VCaP (cell line): ENCODE results near the gene KCND3.

ENCODE experiments used
- H3K27ac ChIP-seq: fragments of 450-650 bp; 2 replicates; pipeline ENCODE4 v1.5.1; 2017
- CTCF ChIP-seq: fragments of 450-650 bp; conservative IDR thresholded peaks from 2 replicates; pipeline ENCODE4 v1.5.1; 2017; ENCODE audit warnings: mild to moderate bottlenecking, moderate library complexity

The KCND3 gene

DNA sequence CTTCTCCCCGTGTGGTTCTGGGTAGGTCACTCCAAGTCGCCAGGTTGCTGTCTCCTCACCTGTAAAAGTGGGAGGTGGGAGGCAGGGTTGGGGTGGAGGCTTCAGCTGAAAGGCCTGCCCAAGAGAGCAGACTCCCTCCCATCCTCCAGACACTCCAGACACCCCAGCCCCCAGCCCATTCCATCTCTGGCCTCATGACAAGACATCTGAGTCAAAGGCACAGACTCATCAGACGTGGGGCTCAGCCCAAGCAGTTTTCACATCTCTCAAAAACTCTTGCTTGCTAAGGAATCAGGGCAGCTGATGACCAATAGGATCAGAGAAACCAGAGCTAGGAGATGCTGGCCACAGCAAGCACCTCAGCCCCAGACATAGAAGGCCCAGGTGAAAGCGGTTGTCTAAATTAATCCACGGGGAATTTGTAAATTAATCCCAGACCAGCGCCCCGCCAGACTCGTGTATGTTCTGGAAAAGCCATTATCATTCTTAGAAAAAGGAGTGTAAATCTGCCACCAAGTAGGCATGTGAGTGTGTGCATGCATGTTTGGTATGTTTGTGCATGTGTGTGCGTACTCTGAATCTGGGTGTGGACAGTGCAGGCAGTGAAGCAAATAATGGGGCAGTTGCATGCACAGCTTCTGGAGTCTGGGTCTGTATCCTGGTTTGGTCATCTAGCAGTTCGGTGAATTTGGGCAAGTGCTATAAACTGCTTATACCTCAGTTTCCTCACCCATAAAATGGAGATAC lies 55.2 kb downstream of the KCND3 start:
- no peak for TF ChIP-seq CTCF
- no peak overlapping the region for H3K27ac ChIP-seq

DNA sequence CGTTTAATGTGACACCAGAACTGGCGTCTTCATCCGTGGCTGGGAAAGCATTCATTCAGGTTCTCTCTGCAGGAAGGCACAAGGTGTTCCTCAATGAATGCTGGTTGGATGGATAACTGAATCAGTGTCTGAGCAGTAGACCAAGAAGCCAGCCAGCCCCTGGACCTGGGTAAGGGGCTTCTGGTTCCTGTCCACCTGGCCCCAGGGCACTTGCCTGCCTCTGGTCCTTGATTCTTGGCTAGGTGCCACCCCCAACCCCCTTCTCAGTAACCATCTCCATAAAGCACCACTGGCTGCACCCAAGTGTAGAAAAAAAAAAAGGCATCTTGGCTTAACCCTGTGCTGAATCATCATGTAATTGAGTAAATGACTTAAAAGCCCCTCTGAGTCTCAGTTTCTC lies 59.1 kb downstream of the KCND3 start:
- no peak overlapping the region for H3K27ac ChIP-seq
- TF ChIP-seq CTCF, result no peak

DNA sequence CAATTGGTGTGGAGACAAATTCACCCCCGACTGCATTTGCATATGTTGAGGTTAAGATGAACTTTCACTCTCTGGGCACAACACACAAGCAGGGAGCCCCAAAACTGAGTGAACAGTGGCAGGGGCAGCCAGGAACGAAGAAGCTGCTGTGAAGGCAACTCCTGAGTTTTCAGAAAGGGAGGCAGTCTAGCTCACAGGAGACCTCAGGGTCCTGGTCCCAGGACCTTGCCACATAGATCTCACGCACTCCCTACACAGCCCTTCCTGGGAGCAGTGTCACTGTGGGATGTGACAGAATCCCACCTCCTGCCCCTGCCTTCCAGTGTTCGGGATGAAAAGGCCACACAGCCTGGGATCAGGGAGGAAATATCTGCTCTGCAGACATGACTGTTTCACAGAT lies 60.9 kb downstream of the KCND3 start:
- H3K27ac ChIP-seq, result no peak overlapping the region
- no peak for TF ChIP-seq CTCF

- TF ChIP-seq CTCF, result no peak
- no peak overlapping the region for H3K27ac ChIP-seq
These were observed 61.8 kb downstream of the KCND3 start for GRCh38 chr1:111927652-111928051.

DNA sequence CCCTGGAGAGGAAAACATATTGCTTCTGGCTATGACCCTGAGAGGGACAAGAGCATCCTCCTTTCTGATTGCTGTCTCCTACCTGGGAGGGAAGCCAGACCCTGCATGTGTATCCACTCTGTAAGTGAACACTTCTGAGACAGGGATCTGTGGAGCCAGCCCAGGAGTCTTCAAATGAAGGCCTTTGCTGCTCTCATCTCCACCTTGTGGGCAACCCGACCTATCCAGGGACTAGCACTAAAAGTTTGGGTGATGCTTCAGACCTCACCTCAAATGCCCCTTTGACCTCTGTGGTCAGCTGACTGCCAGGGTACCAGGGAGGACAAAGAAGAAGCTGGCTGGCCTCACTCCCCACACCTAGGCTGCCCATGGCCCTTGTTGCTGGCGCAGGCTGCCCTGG lies 64.7 kb downstream of the KCND3 start:
- TF ChIP-seq CTCF, result no peak
- no peak overlapping the region for H3K27ac ChIP-seq

DNA sequence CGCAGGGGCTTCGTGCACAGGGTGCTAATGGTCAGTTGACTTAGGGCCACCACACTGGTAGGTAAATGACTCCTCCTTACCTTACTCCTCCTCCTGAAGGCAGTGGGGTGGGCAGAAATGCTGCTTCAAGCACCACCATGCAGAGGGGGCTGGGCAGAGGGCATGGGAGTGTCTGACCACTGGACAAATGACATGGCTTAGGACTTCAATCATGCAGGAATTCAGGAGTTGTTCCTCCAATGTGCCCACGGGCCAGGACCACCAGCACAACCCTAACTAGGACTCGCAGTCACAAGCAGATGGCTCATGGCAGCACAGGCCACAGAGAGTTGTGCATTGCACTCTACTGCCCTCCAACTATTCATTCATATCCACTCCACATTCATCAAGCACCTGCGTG lies 65.7 kb downstream of the KCND3 start:
- H3K27ac ChIP-seq, result no peak overlapping the region
- TF ChIP-seq CTCF, result no peak

GRCh38 chr1:111921948-111922347 lies 67.5 kb downstream of the KCND3 start:
- no peak overlapping the region for H3K27ac ChIP-seq
- no peak for TF ChIP-seq CTCF
